ENCODE data around the gene GJB5.
"Not testable (repeated sequence)": the region's sequence is repeated elsewhere in the genome, so short reads cannot be mapped to it uniquely, and the experiment has no call there.

GJB5 gene

DNA sequence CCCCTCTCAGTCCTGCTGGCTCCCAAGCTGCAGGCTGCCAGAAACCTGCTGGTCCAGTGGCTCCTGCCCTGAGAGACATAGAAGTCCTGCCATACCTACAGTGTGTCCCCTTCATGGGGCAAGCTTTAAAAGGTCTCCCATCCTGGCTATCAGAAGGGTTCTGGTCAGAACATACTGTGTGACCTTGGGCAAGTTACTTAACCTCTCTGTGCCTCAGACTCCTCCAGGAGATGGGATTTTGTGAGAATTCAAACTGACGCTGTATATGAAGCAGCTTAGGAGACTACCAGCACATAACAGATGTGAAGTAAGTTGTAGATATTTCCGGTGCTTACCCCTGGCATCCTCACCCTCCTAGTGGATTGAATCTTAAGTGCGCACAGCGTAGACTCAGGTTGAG is 8.7 kb upstream of the GJB5 start:
- no peak for DNase-seq

DNA sequence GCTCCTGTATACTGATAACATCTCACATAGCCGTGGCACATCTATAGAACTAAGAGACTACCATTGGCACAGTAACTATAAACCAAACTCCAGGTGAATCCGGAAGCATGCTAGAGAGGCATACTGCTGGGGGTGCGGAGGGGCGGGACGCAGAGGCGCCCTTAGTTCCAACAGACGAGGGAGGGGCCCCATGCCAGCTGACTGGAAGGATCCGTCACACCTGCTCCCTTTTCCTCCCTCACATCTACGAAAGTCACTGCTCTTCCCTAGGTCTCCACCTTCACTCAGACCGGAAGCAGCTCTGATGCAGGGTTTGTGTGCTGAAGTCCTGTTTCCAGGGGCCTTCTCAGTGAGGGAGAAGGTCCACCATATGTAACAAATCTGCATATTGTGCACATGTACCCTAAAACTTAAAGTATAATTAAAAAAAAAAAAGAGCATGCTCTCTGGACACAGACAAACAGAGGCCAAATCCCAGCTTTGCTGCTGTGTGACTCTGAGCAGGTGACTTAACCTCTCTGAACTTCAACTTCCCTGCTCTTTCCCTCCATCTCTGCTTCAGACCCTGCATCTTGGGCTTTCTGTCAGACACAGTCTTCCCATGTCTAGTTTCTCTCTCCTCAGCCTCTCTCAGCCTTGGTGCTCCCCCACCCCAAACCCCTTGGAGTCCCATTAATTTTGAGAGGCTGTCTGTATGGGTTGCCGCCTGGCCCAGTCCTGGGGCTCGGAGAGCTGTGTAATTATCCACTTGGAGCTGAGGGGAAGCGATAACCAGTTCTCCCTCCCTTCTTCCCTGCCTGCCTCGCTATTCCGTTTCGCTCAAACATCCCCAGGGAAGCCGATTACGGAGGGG is 7.8 kb upstream of the GJB5 start:
- no peak for DNase-seq

DNA sequence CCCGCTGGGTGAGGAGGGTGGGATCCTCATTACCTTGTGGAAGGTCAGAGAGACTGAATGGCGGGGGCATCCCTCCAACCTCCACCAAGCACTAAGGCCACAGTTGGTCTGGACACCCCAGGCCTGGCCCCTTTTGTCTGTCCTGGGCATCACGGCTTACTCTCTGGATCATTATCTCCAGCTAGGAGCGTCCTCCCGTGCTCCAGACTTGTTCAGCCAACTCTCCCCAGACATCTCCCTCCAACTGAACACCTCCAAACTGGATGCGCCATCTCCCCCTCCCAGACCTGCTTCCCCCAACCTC is 7.3 kb upstream of the GJB5 start:
- DNase-seq = no peak

DNA sequence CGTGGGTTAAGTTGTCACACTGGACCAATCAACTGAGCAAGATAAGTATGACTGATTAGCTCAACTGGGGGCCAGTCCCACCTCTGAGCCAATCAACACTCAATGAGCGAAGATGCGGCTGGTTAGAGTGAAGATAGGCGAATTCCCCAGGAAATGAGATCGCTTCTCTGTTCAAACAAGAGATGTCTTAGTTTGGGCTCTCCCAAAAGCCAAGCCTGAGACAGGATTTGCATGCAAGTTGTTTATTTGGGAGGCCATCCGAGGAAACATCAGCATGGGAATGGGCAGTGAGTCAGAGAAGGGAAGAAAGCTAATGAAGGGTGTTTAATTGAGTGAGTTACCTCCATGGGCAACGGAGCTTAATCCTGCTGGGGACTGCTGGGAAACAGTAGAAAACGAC is 4.9 kb upstream of the GJB5 start:
- no peak for DNase-seq

DNA sequence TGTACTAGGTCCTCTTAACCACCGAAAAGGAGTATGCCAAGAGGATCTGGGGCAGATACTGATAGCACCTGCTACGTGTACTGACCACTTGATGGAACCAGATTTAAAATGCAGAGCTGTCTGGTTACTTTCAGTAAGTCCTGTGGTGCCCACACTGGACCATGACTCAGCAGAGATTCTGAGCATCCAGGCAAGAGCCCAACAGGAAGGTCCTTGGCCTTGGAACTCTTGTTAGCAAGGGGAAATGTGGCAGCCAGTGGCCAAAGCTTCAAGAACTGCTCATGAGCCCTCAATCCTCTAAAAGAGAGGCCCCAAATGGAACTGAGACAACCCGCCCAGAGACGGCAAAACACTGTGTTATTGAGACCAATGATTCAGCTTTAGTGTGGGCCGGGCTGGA is 4.2 kb upstream of the GJB5 start:
- no peak for DNase-seq

DNA sequence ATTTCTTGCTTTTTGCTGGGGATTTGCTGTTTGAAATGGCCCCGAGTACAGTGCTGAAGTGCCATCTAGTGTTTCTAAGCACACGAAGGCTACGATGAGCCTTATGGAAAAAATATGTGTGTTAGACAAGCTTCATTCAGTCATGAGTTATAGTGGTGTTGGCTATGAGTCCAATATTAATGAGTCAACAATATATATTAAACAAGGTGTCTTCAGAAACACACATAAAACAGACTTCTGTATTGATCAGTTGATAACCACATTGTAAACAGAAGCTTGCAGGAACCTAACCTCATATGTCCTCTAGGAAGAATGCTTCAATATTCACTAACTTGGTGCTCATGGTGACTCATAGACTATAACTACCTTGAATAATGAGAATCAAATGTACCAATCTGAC is 1.7 kb upstream of the GJB5 start:
- DNase-seq = no peak

DNA sequence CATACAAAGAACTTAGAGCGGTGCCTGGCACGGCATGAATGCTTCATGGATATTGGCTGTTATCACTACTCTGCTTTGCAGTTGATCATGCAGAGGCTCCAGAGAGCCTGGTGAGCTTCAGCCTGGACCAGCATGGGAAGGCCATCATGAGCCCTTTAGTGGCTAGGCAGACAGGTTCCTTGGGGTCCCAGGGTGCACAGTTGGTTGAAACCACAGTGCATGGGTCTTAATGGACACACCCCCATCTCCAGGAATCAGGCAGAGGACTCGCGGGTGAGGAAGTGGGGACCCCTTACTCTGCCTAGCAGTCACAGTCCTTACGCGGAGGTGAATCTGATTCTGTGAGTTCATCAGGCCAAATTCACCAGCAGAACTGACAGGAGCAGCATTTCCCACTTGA is 1.1 kb downstream of the GJB5 start:
- DNase-seq = no peak

DNA sequence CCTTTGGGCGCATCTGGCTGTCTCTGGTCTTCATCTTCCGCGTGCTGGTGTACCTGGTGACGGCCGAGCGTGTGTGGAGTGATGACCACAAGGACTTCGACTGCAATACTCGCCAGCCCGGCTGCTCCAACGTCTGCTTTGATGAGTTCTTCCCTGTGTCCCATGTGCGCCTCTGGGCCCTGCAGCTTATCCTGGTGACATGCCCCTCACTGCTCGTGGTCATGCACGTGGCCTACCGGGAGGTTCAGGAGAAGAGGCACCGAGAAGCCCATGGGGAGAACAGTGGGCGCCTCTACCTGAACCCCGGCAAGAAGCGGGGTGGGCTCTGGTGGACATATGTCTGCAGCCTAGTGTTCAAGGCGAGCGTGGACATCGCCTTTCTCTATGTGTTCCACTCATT is 2.5 kb downstream of the GJB5 start:
- DNase-seq = no peak

DNA sequence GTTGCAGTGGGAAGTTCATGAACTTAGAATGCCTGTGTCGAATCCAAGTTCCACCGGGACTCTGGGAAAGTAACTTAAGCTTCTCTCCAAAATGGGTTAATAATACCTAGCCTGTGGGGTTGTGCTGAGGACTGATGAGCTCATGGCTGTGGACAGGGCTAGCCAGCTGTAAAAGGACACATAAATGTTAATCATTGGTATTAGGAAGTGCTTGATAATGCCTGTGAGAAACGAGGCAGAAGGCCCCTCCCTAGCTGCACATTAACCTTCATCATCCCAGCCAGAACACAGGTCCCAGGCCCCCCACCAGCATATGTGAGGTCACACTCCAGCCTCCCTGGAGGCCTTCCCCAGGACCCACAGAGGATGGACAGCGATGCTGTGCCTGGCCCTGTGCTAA is 3.9 kb downstream of the GJB5 start:
- DNase-seq = no peak

DNA sequence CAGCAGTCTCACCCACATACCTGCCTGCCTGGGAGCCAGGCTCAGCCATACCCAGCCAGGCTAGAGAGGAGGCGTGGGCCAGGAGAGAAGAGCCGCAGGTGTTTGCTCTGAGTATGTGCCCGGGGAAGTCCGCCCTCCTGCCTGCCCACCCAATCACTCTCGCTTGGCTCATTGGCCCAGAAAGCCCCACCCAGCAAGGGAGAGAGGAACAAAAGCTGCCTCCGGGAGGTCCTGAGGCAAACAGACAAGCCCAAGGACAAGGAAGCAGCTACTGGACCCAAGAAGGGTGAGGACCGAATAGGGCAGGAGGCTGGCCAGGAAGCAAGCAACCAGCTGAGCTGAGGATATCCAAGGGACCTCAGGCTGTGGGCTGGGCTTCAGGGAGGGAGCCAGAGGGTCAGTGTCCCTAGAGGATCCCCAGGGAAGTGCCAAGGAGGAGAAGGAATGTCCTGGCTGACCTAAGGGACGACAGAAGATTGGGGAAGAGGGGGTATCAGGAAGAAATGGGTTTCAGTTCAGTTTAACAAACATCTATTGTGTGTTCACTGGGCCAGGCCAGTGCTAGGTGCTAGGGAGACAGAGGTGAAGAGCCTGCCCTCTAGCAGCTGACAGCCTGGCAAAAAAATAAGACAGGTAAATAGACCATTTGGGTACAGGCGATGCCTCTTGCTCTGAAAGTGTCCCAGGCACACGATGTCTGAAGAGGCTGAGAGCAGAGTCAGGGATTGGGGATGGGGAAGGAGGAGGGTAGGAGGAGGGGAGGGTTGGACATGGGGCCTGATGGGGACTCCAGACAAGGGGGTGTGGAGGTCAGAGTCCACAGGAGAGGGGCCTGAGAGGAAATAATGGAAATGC is 4.9 kb downstream of the GJB5 start, which contains the start of gene GJB4:
TSS of gene GJB4 (plus strand) at position 238 of the 855 bp plus-strand sequence. CDS start 1,515 bp downstream, outside the sequence.
- no peak for DNase-seq

DNA sequence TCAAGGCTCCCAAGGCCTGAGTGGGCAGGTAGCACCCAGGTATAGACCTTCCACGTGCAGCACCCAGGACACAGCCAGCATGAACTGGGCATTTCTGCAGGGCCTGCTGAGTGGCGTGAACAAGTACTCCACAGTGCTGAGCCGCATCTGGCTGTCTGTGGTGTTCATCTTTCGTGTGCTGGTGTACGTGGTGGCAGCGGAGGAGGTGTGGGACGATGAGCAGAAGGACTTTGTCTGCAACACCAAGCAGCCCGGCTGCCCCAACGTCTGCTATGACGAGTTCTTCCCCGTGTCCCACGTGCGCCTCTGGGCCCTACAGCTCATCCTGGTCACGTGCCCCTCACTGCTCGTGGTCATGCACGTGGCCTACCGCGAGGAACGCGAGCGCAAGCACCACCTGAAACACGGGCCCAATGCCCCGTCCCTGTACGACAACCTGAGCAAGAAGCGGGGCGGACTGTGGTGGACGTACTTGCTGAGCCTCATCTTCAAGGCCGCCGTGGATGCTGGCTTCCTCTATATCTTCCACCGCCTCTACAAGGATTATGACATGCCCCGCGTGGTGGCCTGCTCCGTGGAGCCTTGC is 6.4 kb downstream of the GJB5 start:
- no peak for DNase-seq

DNA sequence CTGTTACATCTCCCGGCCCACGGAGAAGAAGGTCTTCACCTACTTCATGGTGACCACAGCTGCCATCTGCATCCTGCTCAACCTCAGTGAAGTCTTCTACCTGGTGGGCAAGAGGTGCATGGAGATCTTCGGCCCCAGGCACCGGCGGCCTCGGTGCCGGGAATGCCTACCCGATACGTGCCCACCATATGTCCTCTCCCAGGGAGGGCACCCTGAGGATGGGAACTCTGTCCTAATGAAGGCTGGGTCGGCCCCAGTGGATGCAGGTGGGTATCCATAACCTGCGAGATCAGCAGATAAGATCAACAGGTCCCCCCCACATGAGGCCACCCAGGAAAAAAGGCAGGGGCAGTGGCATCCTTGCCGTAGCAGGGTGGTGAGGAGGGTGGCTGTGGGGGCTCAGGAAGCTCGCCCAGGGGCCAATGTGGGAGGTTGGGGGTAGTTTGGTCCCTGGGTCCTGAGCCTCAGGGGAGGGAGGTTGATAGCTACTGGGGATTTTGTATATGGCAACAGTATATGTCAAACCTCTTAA is 7.0 kb downstream of the GJB5 start:
- DNase-seq = no peak

DNA sequence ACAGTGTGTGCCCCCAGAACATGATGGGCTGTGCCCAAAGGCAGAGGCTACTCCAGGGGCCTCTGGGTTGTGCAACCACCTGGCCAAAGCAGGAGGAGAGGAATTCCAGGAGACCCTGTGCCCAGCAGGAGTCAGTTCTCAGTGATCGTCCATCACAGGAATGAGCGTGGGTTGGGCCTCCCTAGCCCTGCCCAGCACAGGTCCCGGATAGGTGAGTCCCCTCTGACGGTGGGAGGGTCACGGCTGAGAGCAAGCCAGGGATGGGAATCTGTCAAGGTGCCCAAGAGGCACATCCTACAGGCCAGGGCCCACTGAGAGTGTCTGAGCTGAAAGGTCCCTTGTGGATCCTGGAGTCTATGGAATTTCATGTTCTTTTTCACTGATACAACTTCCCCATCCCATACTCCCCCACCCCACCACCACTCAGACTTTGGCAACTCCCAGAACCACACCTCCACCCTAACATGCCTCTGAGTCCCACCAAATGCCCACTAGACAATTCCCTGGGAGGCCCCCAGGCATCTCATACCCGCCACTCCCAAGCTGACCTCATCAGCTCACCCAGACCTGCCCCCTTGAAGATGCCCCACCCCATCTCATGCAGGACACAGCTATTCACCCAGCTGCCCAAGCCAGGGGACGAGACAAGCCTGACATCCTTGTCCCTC is 7.8 kb downstream of the GJB5 start:
- DNase-seq = no peak

DNA sequence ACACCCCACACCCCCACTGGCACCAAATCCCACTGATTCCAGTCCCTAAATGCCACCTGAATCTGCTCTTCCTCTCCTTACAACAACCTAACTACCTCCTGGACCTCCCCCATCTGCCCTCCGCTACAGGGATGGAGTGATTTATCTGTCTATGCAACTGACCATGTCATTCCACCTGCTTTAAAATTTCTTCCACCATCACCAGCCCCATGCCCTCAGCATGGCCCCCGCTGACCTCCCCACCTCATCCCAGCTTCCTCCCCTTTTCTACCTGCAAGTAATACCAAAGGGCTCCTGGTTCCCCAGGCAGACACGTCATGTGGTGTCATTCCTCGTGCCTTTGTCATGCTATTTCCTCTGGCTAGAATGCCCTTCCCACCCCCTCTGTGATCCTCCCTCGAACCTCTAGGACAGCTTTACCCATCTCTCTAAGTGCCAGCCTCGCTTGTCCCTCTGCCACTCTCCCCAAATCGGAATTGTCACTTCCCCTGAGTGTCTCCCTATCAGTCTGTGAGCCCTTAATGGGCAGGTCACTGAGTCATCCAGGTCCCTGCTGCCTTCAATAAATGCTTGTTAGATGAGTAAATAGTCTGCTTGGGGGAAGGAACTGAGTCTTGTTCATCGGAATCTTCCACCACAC is 8.4 kb downstream of the GJB5 start:
- no peak for DNase-seq

DNA sequence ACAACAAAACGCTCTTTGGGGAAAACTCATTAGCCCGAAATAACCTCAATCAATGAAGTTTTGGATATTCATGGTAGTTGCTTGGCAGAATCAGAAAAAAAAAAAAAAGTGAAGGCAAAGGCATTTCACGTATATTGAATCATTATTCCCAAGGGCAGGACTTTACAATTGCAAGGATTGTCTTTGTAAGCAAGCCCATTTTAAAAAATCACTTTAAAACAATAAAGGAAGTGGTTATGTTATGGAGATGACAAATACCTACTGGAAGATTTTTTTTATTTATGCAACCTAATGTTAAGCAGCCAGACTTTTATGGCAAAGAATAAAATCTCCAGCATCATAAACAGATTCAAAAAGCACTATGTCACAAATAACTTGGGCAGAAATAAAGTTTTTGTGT is 14.0 kb downstream of the GJB5 start:
- no peak for DNase-seq

DNA sequence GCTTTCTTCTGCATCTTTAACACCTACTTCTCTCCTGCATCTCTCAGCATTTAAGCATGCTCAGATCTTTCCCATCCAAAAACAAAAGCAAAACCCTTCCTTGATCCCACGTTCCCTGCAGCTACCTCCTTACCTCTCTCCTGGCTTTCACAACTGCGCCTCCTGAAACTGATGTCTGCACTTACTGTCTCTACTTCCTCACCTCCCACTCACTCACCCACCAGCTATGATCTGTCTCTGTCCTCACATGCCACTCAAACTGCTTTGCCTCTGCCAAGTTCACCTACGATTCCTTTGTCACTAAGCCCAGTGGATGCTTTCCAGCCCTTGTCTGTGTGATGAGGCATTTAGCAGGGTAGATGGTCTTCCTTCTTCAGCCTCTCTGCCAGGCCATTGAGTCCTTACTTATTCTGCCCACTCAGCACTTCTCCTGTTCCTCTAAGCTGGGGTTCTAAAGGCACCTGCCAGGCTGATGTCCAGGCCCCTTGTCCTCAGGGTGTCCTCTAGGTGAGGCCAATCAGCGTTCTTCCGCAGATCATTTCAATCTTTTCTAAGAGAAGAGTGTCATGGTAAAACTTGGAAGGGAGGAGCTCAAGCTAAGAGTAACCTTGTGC is 16.2 kb downstream of the GJB5 start:
- no peak for DNase-seq

DNA sequence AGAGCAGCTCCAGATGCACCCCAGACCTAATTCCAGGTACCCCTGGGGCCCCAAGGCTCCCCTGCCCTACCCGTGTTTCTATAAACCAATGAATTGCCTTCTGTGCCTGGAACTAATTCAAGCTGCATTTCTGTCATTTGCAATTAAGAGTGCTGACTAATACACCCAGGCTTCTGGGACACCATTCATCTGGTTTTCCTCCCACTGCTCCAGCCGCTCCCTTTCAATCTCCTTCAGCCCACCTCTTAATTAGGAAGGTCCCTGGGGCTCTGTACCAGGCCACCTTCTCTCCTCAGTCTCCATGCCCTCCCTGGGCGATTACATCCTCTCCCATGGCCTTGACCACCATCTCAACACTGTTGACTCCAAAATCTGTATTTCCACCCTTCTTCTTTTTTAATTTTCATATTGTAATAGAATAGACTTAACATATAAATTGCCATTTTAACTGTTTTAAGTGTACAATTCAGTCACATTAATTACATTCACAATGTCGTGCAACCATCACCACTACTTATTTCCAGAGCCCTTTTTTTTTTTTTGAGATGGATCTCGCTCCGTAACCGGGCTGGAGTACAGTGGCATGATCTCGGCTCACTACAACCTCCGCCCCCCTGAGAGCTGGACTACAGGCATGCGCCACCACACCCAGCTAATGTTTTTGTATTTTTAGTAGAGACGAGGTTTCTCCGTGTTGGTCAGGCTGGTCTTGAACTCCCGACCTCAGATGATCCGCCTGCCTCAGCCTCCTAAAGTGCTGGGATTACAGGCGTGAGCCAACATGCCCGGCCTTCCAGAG is 16.9 kb downstream of the GJB5 start:
- no peak for DNase-seq

DNA sequence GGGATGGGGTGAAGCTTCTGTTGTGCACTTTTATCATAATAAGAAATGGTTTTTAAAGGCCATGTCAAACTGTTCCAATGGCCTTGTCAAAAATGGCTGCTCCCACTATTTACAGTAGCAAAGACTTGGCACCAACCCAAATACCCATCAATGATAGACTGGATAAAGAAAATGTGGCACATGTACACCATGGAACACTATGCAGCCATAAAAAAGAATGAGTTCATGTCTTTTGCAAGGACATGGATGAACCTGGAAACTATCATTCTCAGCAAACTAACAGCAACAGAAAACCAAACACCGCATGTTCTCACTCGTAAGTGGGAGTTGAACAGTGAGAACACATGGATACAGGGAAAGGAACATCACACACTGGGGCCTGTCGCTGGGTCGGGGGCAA is 18.3 kb downstream of the GJB5 start:
- not testable (repeated sequence) for DNase-seq

DNA sequence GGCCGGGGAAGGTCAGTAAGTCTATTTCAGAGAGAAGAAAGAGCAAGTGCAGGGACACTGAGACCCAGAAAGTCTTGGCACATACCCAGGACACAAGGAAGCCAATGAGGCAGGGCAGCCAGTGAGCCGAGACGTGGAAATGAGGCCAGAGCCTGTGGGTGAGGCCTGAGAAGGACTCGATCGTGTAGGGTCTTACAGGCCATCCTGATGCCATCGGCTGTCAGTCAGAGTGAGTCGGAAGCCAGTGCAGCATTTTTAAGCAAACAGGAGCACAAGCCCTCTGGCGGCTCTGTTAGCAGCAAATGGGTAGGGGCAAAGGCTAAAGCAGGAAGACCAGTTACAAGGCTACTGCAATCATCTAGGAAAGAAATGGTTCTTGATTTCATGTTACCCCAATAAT is 20.1 kb downstream of the GJB5 start:
- DNase-seq = no peak

DNA sequence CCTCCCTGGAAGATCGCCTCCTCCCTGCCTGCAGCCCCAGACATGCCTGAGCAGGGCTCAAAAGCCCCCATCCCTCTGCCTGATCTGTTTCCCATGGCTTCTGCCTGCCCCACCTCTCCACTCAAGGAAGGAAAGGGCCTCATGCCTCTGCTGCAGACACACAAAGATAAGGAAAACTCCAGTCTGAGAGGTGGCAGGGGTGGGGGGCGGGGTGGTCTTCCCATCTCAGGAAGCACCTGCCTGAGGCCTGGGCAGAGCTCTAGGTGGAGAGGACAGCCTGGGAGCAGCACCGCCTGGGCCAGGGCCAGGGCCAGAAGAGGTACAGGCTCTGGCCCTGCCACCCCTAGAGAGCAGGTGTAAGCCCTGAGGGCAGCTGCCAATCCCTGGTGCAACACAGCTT is 22.1 kb downstream of the GJB5 start:
- DNase-seq = no peak
